ENCODE measurements around the gene NEK7. TPM values are rescaled to one million over a fixed set of nuclear protein-coding genes. Genes with fewer than 3 reads are reported as not detected.
"Not testable (repeated sequence)": the region's sequence is repeated elsewhere in the genome, so short reads cannot be mapped to it uniquely, and the experiment has no call there.

NEK7 gene
- total RNA-seq = 10 to 100 TPM; 45.5 to 60.1 TPM

DNA sequence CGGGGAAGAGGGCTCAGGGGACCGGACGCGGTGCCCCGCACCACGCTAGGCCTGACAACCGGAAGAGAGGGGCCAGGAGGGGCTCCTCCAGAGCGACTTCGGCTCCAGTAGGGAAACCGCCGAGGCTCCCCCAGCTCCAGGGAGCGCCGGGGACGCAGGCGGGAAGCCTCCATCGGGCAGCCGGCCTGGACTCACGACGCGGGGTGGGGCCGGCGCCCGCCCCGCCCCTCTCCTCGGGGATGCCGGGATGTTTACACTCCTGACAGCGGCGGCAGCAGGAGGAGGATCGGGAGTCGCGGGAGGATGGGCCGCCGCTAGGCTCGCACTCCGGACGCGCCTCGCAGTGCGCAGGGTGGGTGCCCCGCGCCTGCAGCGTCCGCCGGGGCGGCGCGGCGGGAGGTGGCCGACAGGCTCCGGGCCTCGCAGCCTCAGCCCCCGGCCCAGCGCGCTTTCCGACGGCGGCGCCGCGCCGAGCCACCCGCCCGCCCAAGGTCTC lies at the start of gene NEK7:
Gene NEK7, plus strand, starts transcription at position 254 of the 496 bp plus-strand sequence. CDS start 75,583 bp downstream, outside the sequence.
- peak; percentile 45 to 62 for ATAC-seq
- H3K36me3 Mint-ChIP-seq = peaks cover 17 to 21% of the 10 kb centered on the region in 2 donors

DNA sequence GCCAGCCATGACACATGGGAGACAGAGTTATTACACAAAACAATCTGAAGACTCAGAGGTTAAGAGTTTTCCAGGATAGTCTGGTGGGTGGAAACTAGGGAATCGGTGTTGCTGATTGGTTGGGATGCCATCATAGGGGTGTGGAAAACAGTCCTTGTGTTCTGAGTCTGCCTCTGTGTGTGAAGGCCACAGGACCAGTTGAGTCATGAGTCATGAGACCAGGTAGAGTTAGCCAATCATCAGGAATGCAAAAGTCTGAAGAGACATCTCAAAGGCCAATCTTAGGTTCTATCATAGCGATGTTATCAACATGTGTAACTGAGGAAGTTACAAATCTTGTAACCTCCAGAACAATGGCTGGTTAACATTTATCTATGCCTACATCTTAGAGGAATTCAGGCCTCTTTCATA lies 49.7 kb upstream of the NEK7 start:
- Mint-ChIP-seq H3K27ac (no peak overlapping the region), H3K36me3 (no peaks in the 10 kb centered on the region), H3K9me3 (peaks cover 0 to 7% of the 10 kb centered on the region in 2 donors)
- DNase-seq (ENCODE audit: low spot score in 2 of 2) (no peak), ATAC-seq (no peak)

More for the DNA sequence above, at the start of gene NEK7:
- Mint-ChIP-seq H3K9me3 (no peaks in the 10 kb centered on the region), H3K27ac (peak within 1 kb of the TSS; percentile 96 to 100)
- DNase-seq (ENCODE audit: low spot score in 2 of 2) = peak; percentile 73 to 76

DNA sequence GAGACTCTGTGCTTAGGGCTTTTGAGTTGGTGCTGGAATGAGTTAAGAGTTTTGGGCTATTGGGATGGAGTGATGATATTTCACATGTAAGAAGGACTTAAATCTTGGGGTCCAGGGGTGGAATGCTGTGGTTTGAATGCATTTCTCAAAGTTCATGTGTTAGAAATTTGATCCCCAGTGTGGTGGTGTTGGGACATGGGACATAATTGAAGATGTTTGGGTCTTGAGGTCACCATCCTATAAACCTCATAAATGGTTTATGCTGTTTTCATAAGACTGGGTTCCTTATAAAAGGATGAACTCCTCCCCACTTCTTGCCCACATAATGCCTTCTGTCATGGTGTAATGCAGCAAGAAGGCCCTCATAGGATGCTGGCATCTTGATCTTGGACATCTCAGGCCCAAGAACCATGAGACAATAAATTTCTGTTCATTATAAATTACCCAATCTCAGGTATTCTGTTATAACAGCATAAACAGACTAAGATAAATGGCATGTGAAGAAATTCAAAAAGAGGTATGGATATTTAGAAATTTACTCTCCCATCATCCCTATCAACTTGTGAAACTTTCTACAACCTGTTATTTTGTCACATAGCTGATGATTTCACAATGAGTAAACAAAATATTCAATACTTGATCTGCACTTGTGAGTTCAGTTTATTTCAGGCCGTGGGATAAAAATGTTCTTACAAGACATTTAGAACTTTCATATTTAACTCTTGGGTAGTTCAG lies 48.0 kb upstream of the NEK7 start:
- H3K36me3 Mint-ChIP-seq = no peaks in the 10 kb centered on the region
- H3K9me3 Mint-ChIP-seq = peaks cover 0 to 7% of the 10 kb centered on the region in 2 donors
- DNase-seq (ENCODE audit: low spot score in 2 of 2) = no peak
- no peak overlapping the region for H3K27ac Mint-ChIP-seq
- no peak for ATAC-seq

DNA sequence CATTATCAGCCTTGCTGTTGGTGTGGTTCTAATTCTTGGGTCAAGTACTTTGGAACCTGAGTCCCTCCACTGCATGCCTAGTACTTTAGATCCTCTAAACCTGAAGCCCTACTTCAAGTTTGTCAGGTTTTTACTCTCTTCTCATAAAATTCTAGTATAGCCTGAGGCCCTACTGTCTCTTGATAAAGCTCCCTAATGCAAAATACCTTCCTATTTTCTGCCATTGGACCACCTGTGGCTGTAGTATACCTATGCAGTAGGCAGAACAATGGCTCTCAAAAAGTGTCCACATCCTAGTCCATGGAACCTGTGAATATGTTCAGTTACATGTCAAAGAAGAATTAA lies 47.5 kb upstream of the NEK7 start:
- H3K9me3 Mint-ChIP-seq = peaks cover 0 to 7% of the 10 kb centered on the region in 2 donors
- ATAC-seq (no peak), DNase-seq (ENCODE audit: low spot score in 2 of 2) (no peak)
- H3K27ac Mint-ChIP-seq = no peak overlapping the region
- H3K36me3 Mint-ChIP-seq = no peaks in the 10 kb centered on the region

DNA sequence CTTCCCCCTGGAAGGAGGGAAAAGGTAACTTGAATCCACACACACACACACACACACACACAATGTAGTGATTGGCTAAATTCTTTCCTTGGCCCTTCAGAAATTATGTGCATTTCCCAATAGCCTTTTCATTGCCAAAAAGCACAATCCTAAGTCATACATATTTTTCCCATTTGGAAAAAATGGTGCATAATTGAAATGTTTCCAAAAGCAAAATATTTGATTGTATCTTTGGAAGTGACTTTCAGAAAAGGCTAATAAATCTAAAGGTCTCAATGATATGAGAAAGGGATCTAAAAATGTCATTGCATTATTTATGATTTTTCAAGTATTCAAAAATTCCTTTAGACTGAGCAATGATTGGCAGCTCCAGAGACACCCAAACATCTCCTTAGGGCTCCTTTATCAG lies 43.5 kb upstream of the NEK7 start:
- Mint-ChIP-seq H3K9me3 (peaks cover 0 to 7% of the 10 kb centered on the region in 2 donors), H3K36me3 (no peaks in the 10 kb centered on the region), H3K27ac (no peak overlapping the region)
- ATAC-seq (no peak), DNase-seq (ENCODE audit: low spot score in 2 of 2) (no peak)

DNA sequence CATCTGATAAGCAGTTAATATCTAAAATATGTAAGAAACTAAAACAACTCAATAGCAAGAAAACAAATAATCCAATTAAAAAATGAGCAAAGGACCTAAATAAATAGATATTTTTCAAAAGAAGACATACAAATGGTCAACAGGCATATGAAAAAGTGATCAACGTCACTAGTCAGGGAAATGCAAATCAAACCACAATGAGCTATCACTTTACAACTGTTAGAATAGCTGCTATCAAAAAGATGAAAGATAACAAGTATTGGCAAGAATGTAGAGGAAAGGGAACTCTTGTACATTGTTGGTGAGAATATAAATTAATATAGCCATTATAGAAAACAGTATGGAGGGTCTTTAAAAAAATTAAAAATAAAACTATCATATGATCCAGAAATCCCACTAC lies 40.7 kb upstream of the NEK7 start:
- DNase-seq (ENCODE audit: low spot score in 2 of 2) (no peak), ATAC-seq (no peak)
- Mint-ChIP-seq H3K27ac (no peak overlapping the region), H3K36me3 (no peaks in the 10 kb centered on the region), H3K9me3 (no peaks in the 10 kb centered on the region)

DNA sequence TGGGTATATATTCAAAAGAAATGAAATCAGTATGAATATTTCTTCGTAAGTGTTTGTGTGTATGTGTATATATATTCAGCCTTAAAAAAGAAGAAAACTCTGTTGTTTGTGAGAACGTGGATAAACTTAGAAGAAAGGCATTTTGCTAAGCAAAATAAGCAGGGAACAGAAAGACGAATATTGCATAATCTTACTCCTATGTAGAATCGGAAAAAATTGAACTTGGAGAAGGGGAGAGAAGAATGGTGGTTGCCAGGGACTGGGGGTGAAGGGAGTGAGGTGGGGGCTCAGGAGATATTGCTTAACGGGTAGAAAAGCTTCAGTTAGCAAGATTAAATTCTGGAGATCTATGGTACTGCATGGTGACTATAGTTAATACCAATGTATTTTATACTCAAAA lies 40.3 kb upstream of the NEK7 start:
- ATAC-seq (no peak), DNase-seq (ENCODE audit: low spot score in 2 of 2) (no peak)
- H3K36me3 Mint-ChIP-seq = no peaks in the 10 kb centered on the region
- no peak overlapping the region for H3K27ac Mint-ChIP-seq
- no peaks in the 10 kb centered on the region for H3K9me3 Mint-ChIP-seq

DNA sequence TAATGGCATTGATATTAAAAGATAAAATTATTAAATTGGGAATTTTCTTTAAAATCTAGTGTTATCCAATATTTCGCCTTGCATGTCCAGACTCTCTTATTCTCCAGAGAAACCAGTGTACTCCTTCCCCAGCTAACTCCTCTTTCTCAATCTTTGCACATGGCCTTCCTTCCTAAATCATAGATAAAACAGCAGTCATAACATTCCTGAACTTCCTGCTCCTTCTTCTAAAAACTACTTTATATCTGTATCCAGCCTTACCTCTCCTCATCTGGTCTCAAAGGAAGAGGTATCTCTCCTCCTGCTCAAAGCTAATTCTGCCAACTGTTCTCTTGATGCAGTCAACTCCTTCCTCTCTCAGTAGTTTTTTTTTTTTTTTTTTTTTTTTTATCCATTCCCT lies 39.5 kb upstream of the NEK7 start:
- DNase-seq (ENCODE audit: low spot score in 2 of 2) (no peak), ATAC-seq (no peak)
- Mint-ChIP-seq H3K36me3 (no peaks in the 10 kb centered on the region), H3K9me3 (no peaks in the 10 kb centered on the region), H3K27ac (no peak overlapping the region)

DNA sequence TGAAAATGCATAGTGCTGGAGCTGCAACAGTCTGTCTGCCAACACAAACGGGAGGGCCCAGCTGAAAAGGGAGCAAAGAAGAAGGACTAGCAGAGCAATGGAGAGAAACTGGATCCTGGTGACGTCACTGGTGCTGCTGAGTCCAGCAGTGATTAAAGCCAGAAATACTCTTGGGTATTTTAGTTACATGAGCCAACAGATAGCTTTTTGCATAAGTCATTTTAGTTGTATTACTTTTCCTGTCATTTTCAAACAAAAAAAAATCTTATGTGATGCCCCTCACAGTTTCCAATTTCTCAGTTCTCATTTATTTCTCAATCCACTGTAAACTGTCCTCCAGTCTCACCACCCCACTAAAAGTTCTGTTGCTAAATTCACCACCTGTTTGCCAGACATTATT lies 38.7 kb upstream of the NEK7 start:
- no peaks in the 10 kb centered on the region for H3K9me3 Mint-ChIP-seq
- DNase-seq (ENCODE audit: low spot score in 2 of 2) = no peak
- no peak for ATAC-seq
- H3K27ac Mint-ChIP-seq = no peak overlapping the region
- H3K36me3 Mint-ChIP-seq = no peaks in the 10 kb centered on the region

DNA sequence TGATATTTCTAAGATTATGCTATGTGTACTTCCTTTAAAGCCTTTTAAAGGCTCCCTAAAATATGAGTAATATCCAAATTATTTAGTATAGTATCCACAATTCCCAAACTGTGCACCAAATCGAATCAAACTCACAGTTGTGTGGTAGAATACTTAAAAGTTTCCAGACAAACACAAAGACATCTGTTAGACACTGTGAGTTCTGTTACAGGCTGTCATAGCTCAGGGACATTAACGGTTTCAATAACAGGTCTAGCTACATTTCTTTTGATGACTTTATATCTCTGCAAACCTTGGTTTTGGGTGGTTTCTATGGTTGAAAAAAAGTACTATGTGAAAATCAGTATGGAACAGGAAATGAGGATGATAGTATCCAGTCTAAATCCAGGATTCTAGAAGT lies 36.9 kb upstream of the NEK7 start:
- H3K9me3 Mint-ChIP-seq = no peaks in the 10 kb centered on the region
- DNase-seq (ENCODE audit: low spot score in 2 of 2) = no peak
- no peak for ATAC-seq
- H3K36me3 Mint-ChIP-seq = no peaks in the 10 kb centered on the region
- no peak overlapping the region for H3K27ac Mint-ChIP-seq

DNA sequence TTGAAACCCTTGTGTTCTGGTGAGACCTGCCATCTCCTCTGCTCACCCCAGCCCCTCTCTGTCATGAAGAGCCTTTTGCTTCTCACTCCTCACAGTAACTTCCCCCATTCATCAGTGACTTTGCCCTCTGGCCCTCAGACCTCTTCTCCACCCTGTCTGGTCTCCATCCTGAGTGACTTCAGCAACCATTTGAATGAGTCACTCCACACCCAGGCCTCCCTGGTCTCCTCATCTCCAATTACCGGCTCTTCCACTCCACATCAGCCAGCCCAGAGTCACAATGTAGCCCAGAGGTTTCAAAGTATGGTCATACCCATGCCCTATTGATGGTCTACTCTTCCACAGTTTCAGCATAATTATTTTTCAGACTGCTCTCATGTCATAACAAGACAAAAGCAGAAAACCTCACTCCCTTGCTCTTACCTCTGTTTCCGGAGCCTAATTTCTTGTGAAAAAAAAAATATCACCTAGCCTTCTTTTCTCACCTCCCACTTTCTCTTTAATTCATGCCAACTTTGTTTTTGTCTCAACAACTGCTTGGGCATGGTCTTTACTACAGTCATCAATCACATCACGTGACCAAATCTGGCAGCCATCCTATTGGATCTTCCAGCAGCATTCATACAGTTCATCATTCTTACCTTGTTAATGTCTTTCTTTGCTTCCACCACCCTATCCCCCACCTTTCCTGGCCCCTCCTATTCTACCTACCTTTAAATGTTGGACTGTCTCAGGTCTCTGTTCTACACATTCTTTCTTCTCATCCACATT lies 35.6 kb upstream of the NEK7 start:
- ATAC-seq = peak in 1 of 2 donors; percentile 51
- Mint-ChIP-seq H3K27ac (no peak overlapping the region), H3K9me3 (no peaks in the 10 kb centered on the region), H3K36me3 (no peaks in the 10 kb centered on the region)
- no peak for DNase-seq (ENCODE audit: low spot score in 2 of 2)

DNA sequence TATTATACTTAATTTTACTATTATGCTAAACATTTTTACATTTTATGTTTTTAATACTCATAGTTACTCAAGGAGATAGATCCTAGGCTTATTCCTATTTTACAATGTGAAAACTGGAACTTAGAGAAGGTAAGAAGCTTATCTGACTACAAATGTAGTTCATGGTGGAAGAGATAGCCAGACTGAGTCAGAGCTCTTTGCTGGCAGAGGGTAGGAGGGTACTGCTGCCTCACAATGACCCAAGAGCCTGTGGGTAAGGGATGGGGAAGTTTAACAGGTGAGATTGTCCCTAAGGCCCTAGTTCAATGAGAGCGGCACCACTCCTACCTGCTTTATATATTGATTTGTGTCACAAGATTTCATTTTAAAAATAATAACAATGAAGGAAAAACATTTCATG lies 34.1 kb upstream of the NEK7 start:
- Mint-ChIP-seq H3K9me3 (no peaks in the 10 kb centered on the region), H3K36me3 (no peaks in the 10 kb centered on the region), H3K27ac (no peak overlapping the region)
- DNase-seq (ENCODE audit: low spot score in 2 of 2) (no peak), ATAC-seq (no peak)

DNA sequence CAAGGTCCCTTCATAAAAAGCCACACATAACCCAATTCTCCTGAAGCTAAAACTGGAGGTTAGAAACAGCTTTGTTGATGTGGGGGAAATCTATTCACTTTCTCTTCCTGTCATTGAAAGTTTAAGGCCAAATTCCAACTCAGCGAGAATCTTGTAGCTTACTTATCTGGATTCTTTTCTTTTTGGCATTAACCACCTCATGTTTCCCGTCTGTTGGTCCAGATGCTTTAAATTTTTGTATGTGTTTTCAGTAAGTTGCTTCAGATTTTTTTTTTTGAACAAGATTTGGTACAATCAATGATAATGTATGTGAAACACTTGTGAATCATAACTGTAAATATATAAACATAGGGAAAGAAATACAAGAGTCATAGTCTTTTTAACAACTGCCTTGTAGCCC lies 33.7 kb upstream of the NEK7 start:
- no peaks in the 10 kb centered on the region for H3K9me3 Mint-ChIP-seq
- no peak overlapping the region for H3K27ac Mint-ChIP-seq
- H3K36me3 Mint-ChIP-seq = no peaks in the 10 kb centered on the region
- DNase-seq (ENCODE audit: low spot score in 2 of 2) (no peak), ATAC-seq (no peak)

DNA sequence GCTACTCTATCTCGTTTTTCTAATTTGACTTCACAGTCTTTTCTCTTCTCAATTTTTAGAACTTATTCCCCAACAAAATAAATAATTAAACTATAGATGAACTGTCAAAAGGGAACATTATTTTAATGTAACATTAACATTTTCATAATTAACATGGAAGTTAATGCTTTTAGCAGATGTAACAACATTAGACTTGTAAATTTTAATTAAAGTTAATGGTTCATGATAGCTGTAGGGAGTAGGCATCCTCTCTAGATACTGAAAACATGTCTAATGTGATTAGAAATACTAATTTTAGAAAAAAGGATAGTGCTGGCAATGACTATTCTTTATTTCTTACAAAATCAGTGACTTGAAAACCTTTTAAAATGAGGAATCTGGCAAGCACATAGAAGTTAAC lies 32.1 kb upstream of the NEK7 start:
- DNase-seq (ENCODE audit: low spot score in 2 of 2) (no peak), ATAC-seq (no peak)
- H3K27ac Mint-ChIP-seq = no peak overlapping the region
- H3K36me3 Mint-ChIP-seq = no peaks in the 10 kb centered on the region
- H3K9me3 Mint-ChIP-seq = no peaks in the 10 kb centered on the region

DNA sequence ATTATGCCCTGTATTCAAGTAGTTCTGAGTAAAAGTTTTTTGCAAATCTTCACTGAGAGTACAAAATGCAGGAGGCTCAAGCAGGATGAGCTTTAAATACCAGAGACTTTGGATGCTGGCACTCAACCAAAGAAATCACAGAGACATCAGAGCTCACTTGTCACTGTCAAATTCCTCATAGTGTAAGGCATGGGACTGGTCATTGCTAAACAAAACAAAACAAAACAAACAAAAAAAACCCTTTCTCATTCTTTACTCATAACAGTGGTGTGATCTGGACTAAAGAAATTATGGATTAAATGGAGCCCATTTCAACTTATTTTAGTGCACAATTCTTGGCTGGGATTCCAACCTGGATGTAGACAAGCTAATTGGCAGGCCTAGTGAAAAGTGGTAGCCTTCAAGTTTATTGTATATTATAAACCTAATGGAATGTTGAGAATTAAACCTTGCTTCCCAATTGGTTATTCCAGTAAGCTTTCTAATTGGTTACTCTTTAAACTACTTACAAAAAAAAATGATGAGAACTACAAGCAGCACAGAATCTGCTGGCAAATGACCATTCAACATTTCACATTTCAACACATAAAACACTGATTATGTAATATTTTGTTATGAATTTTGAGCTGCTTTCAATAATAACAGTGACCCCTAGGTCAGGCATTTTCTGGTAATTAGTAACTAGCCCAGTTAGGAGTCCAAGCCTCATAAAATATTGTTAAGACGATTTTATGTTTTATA lies 30.6 kb upstream of the NEK7 start:
- Mint-ChIP-seq H3K36me3 (no peaks in the 10 kb centered on the region), H3K27ac (no peak overlapping the region), H3K9me3 (peaks cover 0 to 2% of the 10 kb centered on the region in 2 donors)
- ATAC-seq (no peak), DNase-seq (ENCODE audit: low spot score in 2 of 2) (no peak)

DNA sequence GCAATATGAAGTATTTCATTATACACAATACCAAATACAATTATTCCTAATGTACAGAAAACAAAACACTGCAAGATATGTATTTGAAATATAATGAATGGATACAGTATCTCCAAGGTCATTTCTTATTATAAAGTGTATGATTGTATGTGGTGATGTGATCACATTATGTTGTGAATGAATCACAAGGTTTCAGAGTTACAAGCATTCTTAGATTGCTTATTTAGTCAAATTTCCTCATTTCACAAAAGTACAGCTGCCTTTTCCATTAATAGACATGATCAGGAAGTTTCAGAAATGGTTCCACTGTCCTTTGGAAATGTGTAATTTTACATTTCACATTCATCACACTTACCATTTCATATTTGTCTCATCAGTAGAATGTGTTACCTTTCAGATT lies 28.3 kb upstream of the NEK7 start:
- Mint-ChIP-seq H3K36me3 (no peaks in the 10 kb centered on the region), H3K27ac (no peak overlapping the region), H3K9me3 (peaks cover 0 to 5% of the 10 kb centered on the region in 2 donors)
- no peak for DNase-seq (ENCODE audit: low spot score in 2 of 2)
- peak in 1 of 2 donors; percentile 77 for ATAC-seq

DNA sequence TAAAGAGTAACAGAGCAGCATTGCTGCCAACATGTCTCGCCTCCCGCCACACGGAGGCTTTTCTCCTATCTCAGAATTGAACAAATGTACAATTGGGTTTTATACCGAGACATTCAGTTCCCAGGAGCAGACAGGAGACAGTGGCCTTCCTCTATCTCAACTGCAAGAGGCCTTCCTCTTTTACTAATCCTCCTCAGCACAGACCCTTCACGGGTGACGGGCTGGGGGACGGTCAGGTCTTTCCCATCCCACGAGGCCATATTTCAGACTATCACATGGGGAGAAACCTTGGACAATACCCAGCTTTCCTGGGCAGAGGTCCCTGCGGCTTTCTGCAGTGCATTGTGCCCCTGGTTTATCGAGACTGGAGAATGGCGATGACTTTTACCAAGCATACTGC lies 26.7 kb upstream of the NEK7 start:
- not testable (repeated sequence) for DNase-seq (ENCODE audit: low spot score in 2 of 2); H3K27ac Mint-ChIP-seq; H3K36me3 Mint-ChIP-seq; ATAC-seq
- H3K9me3 Mint-ChIP-seq = peaks cover 8 to 17% of the 10 kb centered on the region in 2 donors
